GM19397 (cell line): ENCODE data around the gene TPSG1.

Experiments used
- ATAC-seq: cut with Tn5 transposase; IDR thresholded peaks from one replicate; pipeline ENCODE4 v1.9.1; 2021; ENCODE audit warnings: mild to moderate bottlenecking, moderate library complexity; ENCODE audit not compliant: unreplicated experiment

The TPSG1 gene

DNA sequence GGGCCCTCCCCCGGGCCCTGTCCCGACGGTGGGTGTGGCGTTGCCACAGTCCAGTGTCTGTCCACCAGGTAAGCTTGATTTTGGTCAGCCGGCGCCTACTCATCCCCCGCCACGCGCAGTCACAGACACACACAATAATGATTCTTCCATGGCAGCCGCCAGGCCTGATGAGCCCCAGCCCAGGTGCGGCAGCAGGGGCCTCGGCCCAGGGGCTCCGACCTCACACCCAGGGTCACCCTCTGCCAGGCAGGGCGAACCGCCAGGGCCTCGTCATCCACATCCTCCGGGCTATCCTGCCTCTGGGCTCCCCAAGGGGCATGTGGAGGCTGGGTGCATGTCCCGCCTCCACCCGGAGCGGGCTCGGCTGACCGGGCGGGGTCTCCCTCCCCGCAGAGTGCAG is 7.5 kb downstream of the TPSG1 start:
- no peak for ATAC-seq

DNA sequence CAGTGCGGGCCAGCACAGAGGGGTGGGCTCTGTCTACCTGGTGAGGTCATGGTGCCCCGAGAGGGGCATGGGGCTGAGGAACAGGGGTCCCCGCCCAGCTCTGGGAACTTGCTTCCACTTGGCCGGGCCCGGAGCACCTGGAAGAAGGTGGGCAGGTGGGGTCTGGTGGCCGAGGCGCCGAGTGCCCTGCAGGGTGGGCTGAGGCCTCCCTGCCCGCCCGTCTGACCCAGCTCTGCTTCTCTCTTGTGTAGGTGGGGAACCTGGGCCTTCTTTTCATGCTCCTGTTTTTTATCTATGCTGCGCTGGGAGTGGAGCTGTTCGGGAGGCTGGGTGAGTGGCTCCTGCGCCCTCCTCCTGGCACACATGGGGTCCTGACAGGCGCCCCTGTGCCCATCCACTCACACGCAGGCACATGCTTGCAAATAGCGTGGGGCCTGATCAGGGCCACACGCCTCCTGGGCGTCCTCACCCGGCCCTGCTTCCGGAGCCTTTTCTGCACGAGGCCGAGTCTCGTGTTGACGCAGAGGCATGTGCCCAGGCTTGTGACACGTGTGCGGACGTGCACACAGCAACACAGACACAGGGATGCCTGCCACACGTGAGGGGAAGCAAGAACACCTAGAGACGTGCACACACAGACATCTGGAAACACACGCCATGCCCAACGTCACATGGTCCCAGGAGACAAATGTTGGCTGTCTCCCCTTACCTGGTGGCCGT is 8.2 kb downstream of the TPSG1 start:
- ATAC-seq: no peak

DNA sequence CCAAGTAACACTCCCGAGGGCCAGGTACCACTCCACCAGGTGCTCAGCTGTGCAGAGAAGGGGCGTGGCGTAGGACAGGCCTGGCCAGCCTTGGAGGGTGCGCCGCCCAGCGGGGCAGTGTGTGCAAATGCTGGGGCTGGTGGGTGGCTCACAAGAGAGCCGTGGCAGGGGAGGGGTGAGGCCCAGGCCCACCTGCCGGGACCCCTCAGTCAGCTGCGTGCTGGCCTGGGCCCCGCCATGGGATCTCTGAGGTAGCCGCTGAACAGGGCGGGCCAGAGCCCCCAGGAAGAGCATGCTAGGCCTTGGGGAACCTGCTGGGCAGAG is 8.8 kb downstream of the TPSG1 start:
- ATAC-seq: no peak

DNA sequence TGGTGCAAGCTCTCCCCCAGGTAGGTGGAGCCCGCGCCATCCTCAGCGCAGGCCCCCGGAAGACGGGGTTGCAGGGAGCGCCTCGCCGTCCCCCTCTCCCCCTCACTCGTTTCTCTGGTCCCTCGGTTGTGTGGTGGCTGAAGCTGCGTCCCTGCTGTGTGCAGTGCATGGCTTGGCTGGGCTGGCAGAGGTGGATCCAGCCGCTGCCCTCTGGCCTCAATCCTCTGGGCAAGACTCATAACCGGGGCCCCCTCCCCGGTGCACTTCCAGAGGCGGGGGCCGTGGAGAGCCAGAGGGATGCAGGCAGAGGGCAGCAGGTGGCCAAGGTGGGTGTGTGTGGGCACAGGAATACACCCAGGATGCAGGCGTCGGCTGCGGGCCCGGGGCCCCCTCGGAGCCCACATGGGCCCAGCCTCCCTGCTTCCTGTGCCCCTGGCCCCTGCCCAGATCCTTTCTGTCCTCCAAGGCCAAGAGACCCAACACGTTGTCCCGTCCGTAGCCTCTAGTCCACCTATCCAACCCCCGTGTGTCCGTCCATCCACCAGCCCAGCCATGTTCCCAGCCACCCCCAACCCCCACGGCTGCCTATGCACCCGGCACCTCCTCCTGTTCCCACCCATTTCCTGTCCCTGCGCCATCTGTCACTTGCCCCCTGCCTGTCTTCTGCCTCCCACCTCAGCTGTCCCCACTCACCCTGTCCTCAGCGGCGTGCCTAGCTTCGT is 9.3 kb downstream of the TPSG1 start:
- no peak for ATAC-seq

DNA sequence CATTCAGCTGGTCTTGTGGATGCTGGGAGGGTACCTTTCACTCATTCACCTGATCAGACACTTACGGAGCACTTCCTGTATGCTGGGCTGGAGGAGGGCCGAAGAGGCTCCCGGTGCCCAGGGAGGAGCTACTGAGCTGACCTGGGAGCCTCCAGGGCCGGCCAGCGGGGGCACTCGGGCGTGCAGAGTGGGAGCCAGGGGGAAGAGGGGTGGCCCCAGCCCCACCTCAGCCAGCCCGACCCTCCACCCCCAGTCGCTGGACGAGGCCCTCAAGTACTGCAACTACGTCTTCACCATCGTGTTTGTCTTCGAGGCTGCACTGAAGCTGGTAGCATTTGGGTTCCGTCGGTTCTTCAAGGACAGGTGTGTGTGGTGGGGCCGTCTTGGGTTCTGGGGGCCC is 10.3 kb downstream of the TPSG1 start:
- no peak for ATAC-seq

DNA sequence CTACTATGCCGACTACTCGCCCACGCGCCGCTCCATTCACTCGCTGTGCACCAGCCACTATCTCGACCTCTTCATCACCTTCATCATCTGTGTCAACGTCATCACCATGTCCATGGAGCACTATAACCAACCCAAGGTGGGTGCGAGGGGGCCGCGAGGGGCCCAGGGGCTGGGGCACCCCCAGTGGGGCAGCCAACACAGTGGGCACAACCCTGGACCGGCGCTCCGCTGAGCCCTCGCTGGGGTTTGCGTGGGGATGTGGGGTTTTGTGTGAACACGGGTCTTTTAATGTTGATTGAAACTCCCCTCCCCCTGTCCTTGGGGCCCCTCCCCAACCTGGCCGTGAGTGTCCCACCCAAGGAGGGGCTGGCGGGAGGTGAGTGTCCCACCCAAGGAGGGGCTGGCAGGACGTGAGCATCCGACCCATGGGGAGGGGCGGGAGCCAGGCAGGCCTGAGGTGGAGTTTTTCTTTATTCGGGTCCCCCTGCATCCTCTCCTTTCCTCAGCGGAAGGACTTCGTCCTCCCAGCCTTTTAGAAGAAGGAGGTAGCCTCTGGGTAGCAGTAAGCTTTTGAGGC is 11.2 kb downstream of the TPSG1 start:
- no peak for ATAC-seq

DNA sequence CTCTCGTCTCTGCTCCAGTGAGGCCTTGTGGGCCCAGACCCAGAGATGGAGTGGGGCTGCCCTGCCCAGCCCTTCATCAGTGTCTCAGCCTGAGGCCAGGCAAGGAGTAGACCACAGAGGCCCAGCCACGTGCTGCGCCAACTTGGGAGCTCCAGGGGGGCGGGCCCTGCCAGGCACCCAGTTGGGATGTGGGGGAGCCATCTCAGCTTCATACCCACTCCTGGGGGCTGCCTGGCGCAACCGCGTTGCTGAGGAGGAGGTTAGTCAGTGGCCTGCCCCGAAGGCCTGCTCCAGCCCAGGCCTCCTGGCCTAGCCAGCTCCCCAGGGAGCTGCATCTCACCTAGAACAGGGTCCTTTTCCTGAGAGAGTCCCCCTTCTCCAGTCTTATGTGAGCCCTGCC is 11.8 kb downstream of the TPSG1 start:
- no peak for ATAC-seq

DNA sequence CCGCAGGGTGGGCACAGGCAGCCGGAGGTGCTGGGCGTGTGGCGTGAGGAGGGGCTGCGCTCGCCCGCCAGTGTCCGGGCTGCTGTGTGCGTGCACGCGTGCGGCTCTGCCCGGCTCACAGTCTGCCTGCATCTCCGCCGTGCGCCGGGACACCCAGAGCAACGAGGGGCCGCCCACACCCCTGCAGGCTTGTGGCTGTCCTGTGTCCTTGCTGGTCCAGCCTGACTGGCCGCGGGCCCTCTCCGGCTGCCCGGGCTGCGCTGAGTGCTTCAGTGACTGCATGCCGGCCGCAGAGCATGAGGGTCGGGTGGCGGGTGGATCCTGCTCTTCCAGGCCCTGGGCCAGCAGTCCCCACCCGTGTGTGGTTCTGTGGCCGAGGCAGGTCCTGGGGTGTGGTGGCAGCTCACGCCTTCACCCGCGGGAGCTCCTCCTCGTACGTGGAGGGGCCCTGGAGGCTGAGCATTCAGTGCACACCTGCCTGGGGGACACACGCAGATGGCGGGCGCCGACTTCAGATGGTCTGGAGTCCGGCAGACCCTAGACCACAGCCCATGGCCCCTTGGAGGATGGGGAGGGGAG is 12.4 kb downstream of the TPSG1 start:
- ATAC-seq: no peak

DNA sequence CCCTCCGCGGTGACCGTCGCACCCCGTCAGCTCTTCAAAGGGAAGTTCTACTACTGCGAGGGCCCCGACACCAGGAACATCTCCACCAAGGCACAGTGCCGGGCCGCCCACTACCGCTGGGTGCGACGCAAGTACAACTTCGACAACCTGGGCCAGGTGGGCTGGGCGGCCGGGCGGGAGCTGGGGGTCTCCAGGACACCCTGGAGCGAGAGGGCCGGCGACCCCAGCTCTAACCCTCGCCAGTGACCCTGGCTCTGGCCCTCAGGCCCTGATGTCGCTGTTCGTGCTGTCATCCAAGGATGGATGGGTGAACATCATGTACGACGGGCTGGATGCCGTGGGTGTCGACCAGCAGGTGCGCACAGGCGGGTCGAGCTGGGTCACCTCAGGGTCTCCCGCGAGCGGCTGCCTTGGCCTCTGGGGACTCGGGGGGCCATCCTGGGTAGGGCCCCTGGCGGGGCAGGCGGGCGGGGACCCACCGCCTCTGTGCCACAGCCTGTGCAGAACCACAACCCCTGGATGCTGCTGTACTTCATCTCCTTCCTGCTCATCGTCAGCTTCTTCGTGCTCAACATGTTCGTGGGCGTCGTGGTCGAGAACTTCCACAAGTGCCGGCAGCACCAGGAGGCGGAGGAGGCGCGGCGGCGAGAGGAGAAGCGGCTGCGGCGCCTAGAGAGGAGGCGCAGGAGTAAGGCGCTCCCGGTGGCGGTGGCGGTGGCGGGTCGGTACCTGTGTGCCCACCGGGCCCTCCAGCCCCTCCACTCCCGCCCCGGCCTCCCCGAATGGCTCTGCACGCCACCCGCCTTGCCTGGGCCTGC is 13.4 kb downstream of the TPSG1 start:
- ATAC-seq: no peak

DNA sequence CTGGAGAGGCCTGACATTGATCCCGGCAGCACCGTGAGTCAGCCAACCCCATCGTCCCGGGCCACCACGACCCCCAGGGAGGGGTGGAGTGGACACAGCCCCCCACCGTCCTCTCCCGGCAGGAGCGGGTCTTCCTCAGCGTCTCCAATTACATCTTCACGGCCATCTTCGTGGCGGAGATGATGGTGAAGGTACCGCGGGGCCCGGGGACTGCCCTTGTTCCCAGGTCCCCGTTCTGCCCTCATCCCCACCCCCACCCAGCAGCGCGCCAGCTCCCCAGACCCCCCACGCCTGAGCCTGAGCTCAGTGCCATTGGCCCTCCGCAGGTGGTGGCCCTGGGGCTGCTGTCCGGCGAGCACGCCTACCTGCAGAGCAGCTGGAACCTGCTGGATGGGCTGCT is 14.6 kb downstream of the TPSG1 start:
- ATAC-seq: no peak

DNA sequence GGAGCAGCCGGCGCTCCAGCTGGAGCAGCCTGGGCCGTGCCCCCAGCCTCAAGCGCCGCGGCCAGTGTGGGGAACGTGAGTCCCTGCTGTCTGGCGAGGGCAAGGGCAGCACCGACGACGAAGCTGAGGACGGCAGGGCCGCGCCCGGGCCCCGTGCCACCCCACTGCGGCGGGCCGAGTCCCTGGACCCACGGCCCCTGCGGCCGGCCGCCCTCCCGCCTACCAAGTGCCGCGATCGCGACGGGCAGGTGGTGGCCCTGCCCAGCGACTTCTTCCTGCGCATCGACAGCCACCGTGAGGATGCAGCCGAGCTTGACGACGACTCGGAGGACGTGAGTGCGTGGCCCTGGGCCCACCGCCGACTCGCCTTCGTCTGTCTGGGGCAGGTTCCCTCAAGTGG is 16.0 kb downstream of the TPSG1 start:
- ATAC-seq: no peak

DNA sequence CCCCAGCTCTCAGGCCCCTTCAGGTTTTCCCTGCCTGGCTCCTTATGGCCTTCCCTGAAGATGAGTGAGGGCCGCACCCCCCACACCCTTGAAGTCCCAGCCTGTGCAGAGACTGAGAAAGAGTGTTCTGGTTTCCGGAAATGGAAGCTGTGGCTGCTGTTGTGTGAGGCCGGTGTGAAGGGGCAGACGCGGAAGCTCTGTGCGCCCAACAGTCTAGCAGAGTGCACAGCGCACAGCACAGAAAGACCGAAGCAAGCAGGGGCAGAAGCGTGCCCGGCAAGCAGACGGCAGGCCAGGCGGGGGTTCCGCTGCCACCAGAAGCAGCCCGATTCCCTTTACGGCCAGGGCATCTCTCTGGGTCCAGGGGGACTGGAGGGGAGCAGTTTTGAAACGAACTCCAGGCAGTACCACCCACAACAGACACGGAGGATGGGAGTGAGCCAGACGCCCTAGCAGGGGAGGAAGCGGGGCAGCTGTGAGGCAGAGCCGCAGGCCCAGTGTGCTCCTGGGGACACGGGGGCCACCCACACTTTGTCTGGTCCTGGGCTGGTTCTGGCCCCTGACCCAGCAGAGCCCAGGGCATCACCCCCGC is 16.7 kb downstream of the TPSG1 start:
- no peak for ATAC-seq

DNA sequence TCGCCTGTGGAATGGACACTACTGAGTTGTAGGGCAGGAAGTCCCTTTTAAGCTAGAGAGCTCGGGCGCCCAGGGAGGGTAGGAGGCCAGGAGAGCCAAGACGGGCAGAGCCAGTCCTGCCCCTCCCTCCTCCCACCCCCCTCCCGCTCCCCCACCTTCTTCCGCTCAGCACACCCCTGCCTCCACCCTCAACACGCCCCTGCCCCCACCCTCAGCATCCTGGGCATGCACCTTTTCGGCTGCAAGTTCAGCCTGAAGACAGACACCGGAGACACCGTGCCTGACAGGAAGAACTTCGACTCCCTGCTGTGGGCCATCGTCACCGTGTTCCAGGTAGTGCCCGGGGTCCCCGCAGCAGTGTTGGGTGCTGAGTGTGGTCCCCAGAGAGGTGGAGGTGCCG is 18.3 kb downstream of the TPSG1 start:
- ATAC-seq: no peak

DNA sequence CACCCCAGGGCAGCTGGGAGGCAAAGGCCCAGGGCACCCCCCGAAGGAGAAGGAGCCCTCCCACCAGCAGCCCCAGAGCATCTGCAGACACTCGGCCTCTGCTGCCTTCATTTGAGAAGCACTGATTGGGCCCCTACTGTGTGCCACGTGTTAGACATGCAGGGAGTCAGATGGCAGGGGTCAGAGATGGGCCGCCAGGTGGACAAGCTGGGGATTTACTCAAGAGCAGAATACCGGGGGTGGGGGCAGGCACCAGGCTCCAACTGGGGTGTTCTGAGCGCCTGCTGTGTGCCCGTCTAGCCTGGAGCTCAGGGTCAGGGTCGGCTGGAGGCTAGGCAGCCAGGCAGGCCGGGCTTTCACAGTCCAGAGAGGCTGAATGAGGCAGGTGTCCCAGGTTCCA is 18.7 kb downstream of the TPSG1 start:
- no peak for ATAC-seq

DNA sequence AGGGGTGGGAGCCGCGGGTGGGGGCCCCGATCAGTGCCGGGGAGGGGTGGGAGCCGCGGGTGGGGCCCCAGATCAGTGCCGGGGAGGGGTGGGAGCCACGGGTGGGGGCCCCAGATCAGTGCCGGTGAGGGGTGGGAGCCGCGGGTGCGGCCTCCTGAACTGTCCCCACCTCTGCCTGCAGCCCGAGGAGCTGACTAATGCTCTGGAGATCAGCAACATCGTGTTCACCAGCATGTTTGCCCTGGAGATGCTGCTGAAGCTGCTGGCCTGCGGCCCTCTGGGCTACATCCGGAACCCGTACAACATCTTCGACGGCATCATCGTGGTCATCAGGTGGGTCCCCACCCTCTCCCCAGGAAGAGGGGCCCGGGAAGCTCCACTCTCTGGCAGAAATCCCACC is 20.1 kb downstream of the TPSG1 start:
- ATAC-seq: no peak

DNA sequence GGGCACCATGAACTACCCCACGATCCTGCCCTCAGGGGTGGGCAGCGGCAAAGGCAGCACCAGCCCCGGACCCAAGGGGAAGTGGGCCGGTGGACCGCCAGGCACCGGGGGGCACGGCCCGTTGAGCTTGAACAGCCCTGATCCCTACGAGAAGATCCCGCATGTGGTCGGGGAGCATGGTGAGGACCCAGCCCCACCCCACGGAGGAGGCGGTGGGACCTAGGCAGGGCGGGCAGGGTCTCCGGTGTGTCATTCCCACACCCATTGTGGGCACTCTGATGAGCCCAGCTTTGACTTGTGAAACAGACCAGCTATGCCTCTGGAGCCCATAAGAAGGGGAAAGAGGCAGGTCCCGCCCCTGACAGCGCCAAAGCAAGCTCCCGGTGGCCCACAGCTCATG is 22.8 kb downstream of the TPSG1 start:
- ATAC-seq: no peak

DNA sequence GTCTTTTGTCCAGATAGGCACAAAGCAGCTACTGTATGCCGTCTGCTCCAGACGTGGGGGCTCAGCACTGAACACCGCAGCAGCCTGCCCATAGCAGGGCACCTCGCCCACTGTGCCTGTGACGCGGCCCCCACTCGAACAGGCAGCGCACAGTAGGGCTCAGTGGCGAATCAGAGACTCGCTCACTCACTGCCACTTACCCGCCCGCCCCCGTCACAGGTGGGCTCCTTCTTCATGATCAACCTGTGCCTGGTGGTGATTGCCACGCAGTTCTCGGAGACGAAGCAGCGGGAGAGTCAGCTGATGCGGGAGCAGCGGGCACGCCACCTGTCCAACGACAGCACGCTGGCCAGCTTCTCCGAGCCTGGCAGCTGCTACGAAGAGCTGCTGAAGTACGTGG is 23.6 kb downstream of the TPSG1 start:
- no peak for ATAC-seq

DNA sequence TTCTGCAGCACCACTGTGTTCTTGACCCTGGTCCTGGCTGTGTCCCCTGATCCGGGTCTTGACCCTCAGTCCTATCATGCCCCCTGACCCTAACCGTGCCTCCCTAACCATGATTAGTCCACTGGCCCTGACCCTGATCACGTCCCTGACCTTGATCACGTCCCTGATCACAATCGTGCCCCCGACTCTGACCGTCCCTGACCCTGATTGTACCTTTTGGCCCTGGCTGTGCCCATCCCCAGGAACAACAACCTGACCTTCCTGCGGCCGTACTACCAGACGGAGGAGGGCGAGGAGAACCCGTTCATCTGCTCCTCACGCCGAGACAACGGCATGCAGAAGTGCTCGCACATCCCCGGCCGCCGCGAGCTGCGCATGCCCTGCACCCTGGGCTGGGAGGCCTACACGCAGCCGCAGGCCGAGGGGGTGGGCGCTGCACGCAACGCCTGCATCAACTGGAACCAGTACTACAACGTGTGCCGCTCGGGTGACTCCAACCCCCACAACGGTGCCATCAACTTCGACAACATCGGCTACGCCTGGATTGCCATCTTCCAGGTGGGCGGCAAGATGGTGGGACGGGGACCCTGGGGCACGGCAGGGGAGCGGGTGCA is 24.9 kb downstream of the TPSG1 start:
- ATAC-seq: no peak

DNA sequence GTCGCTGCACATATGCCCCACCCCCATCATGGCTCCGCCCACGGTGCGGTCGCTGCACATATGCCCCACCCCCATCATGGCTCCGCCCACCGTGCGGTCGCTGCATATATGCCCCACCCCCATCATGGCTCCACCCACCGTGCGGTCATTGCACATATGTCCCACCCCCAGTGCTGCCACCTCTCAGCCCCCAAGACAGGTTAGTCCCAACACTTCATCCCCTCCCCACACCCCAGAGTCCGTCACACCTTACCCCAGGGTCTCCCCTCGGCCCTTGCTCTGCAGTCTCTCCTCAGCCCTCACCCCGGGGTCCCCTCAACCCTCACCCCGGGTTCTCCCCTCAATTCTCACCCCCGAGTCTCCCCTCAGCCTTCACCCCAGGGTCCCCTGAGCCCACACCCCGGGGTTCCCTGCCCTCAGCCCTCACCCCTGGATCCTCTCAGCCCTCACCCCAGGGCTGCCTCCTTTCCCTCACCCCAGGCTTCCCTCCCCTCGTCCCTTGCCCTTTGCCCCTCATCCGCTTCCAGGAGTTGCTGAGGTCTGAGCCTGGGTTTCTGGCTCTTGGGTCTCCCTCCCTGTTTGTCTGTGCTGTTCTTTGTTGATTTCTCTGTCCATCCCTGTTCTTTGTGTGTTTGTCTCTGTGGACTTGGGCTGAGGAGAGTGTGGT is 25.6 kb downstream of the TPSG1 start:
- ATAC-seq: no peak
